ENCODE results near the gene PHF5A.
"Not testable (repeated sequence)": the region's sequence is repeated elsewhere in the genome, so short reads cannot be mapped to it uniquely, and the experiment has no call there.

PHF5A gene

DNA sequence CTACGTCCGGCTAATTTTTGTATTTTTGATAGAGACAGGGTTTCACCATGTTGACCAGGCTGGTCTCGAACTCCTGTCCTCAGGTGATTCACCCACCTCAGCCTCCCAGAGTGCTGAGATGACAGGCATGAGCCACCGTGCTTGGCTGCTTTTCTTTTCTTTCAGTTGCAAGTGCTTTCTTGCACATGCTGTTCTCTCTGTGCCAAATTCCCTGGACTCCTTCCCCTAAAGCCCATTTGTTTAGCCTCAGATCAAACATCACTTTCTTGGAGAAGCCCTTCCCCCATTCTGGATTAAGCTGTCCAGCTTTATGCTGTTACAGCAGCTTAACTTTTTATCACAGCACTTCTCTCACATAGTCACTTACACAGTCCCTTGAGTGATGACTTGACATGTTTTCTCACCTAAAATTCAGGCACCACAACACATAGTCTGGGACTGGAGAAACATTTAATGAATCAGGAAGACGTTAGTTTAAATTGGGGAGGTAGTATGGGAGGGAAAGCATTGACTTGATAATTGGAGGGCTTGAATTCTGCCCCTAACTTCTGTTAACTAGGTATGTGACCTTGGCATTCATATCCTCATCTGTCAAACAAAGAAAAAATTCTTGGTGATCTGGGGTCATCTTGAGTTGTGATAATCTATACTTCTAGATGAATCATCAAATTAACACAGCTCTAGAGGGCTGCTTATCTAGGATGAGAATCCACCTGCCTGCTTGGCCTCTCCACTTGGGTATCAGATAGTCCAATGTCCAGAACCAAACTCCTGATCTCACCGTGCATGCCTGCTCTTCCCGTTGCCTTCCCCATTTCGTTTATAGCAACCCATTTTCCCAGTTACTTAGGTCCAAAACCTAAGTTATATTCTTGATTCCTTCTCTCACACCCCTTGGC lies 18.8 kb upstream of the PHF5A start:
- DNase-seq, result no peak

DNA sequence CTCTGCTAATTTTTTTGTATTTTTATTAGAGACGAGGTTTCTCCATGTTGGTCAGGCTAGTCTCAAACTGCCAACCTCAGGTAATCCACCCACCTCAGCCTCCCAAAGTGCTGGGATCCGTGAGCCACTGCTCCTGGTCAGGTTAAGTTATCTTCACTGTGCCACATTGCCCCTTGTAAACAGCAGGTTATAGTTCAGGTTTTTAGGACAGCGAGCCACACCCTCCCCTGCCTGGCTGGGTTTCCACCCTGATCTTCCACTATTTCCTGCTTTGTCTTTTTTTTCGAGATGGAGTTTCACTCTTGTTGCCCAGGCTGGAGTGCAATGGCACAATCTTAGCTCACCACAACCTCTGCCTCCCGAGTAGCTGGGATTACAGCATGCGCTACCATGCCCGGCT lies 16.5 kb upstream of the PHF5A start:
- no peak for DNase-seq

DNA sequence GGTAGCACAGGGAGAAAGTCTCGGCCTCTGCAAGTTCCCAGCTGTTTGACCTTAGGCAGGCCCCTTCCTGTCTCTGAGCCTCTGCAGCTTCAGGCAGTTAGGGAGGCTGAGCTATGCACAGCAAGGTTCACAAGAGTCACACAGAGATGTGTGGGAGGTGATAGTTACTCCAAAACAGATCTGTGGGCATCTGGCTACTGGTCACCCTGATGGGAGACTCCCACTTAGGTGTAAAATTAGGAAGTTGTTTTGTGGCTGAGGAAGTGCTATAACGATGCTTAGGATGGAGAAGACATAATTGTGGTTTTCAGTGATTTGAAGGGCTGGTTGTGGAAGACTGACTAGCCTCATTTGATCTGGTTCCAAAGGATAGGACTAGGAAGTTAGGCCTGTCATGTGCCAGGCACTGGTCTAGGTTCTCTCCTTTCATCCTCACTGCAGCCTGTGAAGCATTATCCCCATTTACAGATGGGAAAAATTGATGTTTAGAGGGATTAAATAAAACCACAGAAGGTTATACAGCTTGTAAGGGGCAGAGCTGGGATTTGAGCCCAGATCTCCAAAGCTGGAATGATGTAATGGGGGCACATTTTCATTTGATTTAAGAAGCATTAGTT lies 13.9 kb upstream of the PHF5A start:
- DNase-seq, result no peak

DNA sequence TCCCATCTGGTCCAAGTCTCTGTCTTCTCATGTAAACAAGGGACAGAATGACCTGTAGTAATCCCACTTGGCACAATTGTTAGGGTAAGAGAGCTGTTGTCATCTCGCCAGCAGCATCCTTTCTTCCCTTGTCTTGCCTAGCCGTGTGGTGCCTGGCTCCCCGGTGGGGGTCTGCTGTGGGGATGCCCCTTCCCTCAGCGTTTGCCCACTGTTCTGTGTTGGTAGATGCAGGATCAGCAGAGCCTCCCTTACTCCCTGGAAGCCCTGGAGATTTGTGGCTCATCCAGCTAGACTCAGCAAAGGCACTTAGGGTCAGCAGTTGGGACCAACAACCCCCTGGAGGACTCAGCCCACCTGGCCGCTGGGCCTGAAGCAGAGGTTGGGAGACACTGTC lies 13.4 kb upstream of the PHF5A start:
- no peak for DNase-seq

DNA sequence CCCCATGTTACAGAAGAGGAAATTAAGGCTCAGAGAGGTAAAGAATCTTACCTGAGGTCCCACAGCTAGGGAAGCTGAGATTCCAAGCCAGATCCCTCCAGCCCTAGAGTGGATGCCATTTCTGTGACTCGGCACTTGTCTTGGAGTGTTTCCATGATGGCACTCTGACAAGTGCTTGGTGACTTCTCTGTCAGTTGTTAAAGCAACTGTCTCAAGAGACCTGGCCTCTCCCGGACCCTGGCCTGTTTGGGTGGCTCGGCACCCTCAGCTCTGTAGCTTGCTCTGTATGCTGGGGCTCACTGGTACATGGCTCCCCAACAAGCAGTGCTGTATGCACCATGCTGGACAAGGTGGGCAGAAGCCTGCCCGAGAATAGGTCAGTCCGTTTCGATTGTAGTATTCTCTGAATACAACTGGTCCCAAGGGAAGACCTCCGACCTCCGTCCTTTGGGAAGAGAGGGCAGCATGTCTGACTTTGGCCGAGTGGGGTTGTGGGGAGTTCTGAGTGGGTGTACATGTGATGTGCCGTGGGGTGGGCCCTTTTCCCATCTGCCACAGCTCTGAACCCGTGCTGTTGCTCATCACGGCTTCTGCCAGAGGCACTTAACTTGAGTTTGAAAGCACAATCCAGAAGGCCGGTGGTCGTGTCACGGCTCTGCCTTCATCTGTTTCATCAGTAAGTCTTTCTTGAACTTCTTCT lies 12.8 kb upstream of the PHF5A start:
- no peak for DNase-seq

DNA sequence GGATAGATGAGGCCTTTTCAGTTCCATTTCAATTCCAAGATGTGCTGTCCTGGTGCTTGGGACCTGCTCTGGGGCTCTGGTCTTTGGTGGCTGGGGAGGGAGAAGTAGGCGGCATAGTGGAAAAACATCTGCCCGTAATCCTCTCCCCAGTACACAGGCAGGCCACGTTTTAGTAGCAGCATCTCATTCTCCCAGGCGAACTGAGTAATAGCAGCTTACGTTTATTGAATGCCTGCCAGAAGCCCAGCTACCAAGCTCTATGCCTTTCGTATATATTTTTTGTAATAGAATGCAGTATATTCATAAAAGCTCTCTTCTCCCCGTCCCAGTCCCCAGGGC lies 11.9 kb upstream of the PHF5A start:
- no peak for DNase-seq

DNA sequence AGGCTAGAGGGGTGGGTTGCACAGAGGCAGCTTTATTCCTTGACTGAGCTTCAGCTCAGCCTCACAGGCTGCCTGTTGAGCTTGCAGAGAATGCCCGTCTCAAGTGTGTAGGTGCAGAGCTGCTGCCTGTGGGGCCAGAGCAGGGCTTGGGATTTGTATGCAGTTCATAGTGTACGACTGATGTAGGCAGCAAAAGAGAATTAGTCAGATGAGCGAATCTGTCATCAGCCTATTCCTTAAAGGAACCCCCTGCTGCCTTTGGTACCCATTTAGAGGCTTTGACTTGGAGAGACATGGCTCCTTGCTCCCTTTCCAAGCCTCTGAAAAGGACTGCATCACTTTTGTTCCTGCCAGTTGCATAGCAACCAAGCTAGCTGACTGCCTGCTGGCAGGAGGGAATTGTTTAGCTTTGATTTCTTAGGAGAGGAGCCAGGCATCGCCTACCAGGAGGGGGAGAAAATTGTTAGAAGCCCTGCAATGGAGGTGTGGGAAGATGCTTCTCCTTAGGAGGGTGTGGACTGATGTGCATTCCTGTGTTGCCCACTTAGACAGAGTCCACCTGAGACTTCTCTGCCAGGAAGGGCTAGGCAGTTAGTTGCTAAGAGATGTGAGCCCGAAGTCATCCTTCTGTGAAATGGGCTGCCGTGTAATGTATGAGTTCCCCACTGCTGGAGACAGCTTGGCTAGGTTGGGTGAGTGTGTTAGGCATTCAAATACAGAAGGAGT lies 11.3 kb upstream of the PHF5A start:
- DNase-seq, result peak; percentile 3

DNA sequence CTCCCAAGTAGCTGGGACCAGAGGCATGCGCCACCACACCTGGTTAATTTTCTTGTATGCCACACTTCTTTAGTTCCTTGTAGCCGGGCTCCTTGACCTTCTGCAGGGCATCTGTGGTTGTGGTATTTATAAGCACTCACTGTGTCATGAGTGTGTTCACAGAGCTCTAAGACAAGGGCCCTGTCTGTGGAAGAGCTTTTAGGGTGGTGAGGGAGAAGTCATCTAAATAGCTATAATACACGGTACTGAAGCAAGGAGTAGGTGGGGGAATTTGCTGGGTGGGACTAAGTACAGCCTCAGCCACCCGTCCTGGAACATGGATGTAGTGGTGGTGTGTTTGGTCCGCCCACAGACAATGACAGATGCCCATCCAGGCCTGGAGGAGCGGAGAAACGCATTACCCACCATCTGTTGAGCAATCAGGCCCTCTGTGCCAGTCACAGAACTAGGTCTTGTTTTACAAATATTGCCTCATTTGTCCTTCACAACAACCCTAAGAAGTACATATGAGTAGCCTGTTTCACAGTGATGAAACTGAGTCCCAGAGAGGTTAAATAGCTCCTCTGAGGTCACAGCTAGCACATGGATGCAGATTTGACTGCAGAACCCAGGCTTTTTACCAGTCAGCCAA lies 10.5 kb upstream of the PHF5A start:
- peak; percentile 76 for DNase-seq

DNA sequence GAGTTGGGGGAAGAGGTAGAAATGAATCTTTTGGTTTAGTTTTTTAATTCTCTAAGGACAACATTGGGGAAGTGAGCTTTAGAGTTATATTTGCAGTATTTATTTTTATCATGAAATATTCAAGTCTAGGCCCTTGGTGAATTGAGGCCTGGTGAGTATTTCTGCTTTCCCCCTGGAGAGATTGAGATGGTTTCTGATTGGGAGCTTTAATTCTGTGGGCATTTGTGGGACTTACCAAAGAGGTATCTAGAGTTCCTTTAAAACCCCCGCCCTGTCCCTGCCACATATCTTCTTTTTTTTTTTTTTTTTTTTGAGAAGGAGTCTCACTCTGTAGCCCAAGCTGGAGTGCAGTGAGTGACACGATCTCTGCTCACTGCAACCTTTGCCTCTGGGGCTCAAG lies 10.0 kb upstream of the PHF5A start:
- no peak for DNase-seq

DNA sequence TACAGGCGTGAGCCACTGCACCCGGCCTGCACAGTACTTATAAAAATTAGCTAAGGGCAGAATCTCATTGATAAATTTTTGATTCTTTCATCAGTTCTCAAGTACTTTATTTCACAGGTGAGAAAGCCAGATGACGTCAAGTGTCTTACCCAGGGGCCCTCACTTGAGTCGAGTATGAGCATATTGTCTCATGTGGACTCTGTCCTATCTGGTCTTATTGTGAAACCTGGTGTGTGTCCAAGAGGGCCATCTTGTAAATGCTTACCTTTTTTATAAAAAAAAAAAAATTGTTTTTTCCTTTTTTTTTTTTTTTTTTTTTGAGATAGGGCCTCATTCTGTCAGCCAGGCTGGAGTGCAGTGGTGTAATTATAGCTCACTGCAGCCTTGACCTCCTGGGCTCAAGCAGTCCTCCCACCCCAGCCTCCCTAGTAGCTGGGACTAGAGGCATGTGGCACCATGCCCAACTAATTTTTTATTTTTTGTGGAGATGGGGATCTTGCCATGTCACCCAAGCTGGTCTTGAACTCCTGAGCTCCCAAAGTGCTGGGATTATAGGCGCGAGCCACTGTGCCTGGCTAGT lies 6.5 kb upstream of the PHF5A start:
- DNase-seq, result no peak

DNA sequence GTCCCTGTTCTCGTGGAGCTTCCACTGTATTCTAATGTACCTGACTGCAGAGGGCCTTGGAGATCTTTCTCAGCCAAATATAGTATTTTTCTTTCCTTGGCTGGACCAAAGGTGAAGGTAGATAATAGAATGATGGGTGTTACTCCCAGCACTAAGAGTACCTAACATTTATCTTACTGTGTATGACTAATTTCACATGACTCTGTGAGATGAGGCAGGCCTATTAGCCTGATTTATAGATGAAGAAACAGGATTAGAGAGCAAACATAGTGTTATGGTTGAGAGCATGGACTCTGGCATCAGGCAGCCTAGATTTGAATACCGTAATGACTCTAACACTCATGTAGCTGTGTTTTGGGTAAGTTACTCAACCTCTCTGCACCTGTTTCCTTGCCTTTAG lies 3.1 kb upstream of the PHF5A start:
- no peak for DNase-seq

DNA sequence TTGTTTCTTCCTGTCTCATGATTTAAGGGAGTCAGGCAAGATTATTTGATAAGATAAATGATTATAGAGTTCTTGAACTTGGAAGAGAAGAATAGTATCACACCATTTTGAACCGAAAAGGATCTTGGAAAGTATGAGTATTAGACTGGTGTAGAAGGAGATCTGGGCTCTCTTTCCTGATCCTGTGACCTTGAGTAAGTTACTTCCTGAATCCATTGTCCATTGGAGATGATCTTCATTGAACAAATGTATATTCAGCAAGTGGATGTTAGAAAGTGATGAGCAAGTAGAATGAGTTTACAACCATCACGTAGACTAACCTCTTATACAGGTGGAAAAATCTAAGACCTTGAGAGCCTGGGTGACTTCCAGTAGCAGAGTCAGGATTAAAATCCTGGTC lies 2.4 kb upstream of the PHF5A start:
- no peak for DNase-seq

DNA sequence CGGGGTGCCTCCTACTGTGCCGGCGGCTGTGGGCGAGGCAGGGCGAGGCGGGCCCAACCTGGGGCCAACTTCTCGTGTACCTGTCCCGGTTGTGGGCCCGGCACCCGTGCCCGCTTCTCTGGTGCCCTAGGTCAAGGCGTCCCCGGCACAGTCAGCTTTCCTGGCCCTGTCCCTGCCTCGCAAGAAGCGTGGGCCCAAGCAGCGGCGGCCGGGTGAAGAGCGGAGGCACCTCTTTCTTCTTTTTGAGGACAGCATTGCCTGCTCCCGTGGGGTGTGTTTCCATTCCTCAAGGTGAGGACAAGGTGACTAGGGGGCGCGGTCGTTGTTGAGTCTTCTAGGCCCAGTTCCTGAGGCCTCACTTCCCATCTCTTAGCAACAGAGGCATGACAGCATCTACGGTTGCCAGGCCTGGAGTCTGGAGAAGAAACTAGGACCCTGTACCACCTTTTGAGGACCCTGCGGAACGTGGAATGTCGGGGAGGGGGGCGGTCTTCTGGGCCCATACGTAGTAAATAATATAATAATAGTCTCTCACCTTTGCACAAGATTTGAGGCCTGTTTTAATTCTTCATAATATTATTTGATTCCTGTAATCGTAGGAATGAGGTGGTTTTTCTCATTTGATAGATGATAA lies 843 bp upstream of the PHF5A start:
- DNase-seq, result no peak

DNA sequence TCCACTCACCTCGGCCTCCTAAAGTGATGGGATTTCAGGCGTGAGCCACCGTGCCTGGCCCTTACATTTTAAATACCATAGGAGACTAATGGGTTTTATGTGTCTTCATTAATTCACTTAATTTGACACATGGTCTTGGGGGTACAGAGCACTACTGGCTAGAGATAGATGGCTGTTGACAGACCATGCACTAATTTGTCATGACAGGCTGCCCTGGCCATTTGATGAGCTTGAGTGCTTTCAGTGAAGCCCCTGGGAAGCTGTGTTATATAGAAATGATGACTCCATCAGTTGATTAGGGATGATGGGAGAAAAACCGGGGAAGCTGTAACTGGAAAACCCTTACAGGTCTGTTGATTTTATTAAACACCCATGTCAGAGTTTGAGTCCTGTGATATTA lies 6.6 kb downstream of the PHF5A start:
- no peak for DNase-seq

DNA sequence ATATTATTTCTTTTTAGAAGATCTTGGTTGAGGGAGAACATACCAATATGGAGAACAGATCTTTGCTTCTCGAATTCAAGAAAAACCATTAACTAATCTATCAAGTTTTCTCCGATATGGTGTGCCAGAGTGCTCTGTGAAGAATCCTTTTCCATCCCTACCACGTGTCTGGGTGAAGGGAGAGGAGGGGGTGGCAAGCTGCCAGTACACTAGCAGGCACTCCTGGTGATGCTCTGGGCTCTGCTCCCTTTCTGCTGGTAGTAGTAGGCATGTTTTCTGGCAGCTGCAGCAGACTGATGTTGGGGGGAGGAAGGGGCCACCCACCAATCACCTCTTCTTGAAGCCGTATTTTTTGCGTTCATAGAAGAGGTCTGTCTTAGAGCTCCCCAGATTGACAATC lies 8.4 kb downstream of the PHF5A start:
- not testable (repeated sequence) for DNase-seq

DNA sequence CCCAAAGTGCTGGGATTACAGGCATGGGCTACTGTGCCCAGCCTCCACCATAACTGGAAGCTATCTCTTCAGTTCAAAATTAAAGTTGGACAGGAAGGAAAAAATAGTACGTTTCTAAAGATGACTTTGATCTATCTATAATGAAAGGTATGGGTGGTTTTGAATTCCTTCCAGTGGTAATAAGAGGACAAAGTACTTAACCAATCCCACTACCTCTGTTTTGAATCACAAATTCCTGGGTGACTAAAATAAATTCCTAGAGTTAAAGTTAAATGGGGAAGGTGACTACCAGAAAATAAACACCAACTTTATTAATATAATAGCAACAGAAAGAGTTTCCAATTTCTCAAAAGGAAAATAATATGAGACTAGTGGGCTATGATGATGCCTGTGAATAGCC lies 9.1 kb downstream of the PHF5A start:
- DNase-seq, result no peak

DNA sequence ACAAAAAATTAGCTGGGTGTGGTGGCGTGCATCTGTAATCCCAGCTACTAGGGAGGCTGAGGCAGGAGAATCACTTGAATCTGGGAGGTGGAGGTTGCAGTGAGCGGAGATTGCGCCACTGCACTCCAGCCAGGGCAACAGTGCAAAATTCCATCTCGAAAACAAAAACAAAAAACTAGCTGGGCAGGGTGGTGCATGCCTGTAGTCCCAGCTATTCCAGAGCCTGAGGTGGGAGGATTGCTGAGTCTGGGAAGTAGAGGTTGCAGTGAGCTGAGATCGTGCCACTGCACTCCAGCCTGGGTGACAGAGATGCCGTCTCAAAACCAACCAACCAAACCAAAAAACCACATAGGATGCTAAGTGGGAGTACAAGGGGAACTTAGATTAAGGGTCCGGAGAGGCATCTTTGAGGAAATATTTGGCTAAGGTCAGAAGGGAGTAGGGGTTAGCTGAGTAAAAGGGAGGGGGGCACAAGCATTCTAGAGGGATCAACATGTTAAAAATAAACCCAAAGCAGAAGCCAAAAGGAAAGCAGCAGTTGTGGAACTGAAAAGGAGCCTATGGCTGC lies 10.2 kb downstream of the PHF5A start:
- DNase-seq, result no peak

DNA sequence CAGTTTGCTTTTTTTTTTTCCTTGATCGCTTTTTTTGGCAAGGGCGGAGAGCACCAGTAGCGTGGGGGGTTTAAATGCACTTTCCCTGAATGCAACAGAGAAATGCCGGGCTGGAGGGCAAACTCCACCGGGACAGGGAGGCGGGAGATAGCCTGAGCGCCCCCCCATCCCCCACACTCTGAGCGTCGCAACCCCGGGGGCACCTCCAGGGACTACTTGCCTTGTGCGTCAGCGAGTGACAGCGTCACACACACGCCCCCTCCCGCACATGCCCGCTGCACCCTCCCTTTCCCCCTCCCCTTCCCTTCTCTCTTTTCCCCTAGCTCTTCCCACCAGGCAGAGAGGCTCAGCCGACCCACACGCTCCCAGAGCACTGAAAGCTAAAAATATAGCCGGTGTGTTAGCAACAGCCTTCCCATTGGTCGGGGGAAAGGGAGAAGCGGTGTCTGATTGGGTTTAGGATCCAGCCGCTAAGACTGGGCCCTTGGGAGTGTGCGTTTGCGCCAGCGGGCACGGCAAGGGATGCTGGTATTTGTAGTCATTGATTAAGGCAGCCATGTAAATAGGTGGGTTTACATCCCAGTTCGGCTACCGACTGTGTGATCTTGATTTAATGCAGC lies 20.2 kb downstream of the PHF5A start:
- peak; percentile 98 for DNase-seq

DNA sequence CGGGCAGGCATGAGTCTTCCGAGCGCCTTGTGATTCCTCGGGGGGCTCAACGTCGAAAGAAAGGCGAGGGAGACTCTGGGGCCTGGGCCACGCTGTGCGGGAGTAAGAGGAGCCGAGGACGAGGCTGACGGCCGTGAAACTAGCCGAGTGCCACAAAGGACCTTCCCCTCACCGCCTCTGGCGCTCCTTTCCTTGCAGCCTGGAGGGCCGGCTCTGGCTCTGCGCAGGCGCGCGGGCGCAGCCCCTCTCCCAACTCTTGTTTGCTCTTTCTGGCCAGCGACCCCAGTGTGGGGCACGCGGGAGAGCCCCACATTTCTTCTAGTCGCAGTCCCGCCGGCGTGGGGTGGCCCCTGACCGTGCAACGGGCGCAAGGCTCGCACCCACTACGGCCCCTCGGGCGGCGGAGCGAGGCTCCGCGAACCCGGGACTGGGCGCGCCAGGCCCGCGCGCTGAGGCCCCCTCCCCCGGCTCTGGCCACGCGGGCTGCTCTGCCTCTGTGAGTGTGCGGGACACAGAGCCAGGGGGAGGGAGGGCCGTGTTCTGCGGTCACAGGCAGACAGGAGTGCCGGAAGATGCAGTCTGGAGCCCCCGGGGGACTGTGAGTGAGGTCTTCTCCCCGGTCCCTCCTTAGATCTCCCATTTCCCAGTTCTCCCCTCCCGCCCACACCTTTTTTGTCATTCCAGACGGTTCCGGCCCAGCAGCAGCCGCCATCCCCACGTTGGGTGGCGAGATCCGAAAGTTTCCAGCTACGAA lies 20.9 kb downstream of the PHF5A start:
- no peak for DNase-seq

DNA sequence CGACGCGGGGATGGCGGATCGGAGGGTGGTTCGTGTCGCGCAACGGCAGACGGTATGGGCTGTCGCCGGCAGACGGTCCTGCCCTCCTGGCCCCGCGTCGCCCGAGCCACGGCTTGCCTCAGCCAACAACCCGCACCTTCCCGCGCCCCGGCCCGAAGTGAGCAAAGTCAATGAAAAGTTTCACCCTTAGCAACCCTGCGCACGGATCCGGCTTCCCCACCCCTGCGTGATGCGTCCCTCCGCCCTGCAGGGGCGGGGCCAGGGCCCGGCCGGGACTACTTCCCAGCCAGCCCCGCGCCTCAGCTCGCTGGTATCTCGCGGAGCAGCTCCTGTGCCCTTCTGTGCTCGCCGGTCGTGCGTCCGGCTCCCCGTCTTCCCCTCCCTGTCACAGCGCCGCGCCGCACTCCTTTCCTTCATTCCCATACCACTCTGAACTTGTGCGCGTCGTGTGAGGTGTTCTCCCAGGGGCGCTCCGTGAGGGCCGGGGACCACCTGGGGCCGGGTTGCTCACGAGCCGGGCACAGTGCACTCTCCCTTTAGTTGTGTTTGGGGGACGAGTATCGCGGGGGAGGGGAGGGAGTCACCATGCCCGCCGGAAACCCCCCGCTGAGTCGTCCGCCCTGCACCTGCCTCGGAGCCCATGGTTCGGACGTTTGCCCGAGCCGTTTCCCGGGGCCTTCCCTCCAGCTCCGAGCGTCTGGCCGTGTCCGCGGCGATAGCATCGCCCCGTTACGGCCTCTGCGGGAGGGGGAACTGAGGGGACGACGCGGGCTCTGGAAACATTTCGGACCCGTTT lies 21.7 kb downstream of the PHF5A start, which contains the start of gene TOB2:
Gene TOB2 (minus strand): TSS at position 163 of the 796 bp plus-strand sequence. CDS start 9,456 bp downstream, outside the sequence.
- DNase-seq, result peak; percentile 76
